Ovary (tissue), 9 donors: ENCODE data around the gene TBC1D24. TPM values are rescaled to one million over a fixed set of nuclear protein-coding genes. Genes with fewer than 3 reads are reported as not detected.

Experiments used
- DNase-seq, 5 donors: peaks; one replicate each; pipeline ENCODE4 v3.0.0-alpha.2; 2019 to 2020
- H3K27ac ChIP-seq, 2 donors: fragments of 200-600 bp; one replicate each; pipeline versions ENCODE4 v1.5.1 to v1.8.0; 2019 to 2022
- H3K27me3 ChIP-seq: fragments of 200-600 bp; one replicate; pipeline ENCODE4 v1.8.0; 2022
- H3K36me3 ChIP-seq: fragments of 200-600 bp; sonication (generic); one replicate; pipeline ENCODE4 v1.5.1; 2019
- H3K4me1 ChIP-seq: one replicate; pipeline ENCODE4 v1.8.1; 2013; ENCODE audit warnings: mild to moderate bottlenecking, moderate library complexity; ENCODE audit not compliant: insufficient read depth
- H3K4me3 ChIP-seq: fragments of 200-600 bp; sonication (generic); one replicate; pipeline ENCODE4 v1.5.1; 2017
- H3K9me3 ChIP-seq, 2 donors: fragments of 200-600 bp in 1 of 2; sonication (generic) in 1 of 2; one replicate each; pipeline versions ENCODE4 v1.5.1 to v1.8.1; 2013 to 2019; ENCODE audit warnings: mild to moderate bottlenecking in 1 of 2, moderate library complexity in 1 of 2
- EP300 ChIP-seq: sonication (generic); formaldehyde crosslinking; IDR thresholded peaks from one replicate; pipeline ENCODE4 v1.6.1; 2017; ENCODE audit warnings: antibody characterized with exemption
- POLR2A ChIP-seq: fragments of 450-650 bp; IDR thresholded peaks from one replicate; pipeline ENCODE4 v1.6.1; 2017; ENCODE audit warnings: antibody characterized with exemption, mild to moderate bottlenecking, moderate library complexity
- WGBS, 3 donors: extraction: QIAGEN DNeasy Blood & Tissue Kit in 1 of 3; methylation state at CpG; one replicate each; pipeline versions ENCODE4 v1.1.5 to v1.1.7; 2013 to 2017; 5-methylcytosine and 5-hydroxymethylcytosine counted together
- intact Hi-C, 4 donors: fragments of 100-400 bp; cut with DNase I; formaldehyde crosslinking; loops; one replicate each; pipeline versions ENCODE4 v1.11.0 to v1.15.1; 2022 to 2023
- polyA plus RNA-seq, 2 donors: library from polyadenylated mRNA; stranded (reverse); fragments of 200-250 nt in 1 of 2; fragments of 350-450 nt in 1 of 2; fragmentation: Illumina TruSeq in 1 of 2; extraction: RNeasy Lipid Tissue Mini Kit (QIAGEN cat#74804) in 1 of 2; gene quantifications; one replicate each; pipeline ENCODE4 v1.2.3, GENCODE V29; 2013 to 2014
- total RNA-seq, 7 donors: library from RNA; depleted of rRNA in 2 of 7; stranded (reverse); fragments of >200 nt in 2 of 7; fragmentation: NEBNext Ultra II Directional in 3 of 7; extraction: Animal tissue kit (Norgen Biotek cat#: 25700) in 3 of 7; gene quantifications; one replicate each; pipeline versions ENCODE4 v1.1.0 to v1.2.4, GENCODE V29; 2016 to 2023
- TF ChIP-seq, protein P1 (sequence below), 3 donors: fragments of 450-650 bp in 2 of 3; fragments of 200-600 bp in 1 of 3; IDR thresholded peaks; one replicate each; pipeline versions ENCODE4 v1.5.1 to v1.8.0; 2016 to 2022; ENCODE audit warnings: antibody characterized with exemption in 3 of 3, mild to moderate bottlenecking in 1 of 3
- donor health status: DM: no; HTN: no; CAD: no; lungs with moderate emphysema.
- donor health status: DM: no; HTN: no; CAD: no.
- donor health status: Bipolar disorder and iron deficiency.
- donor health status: DM: yes; HTN: yes; CAD: no.
- donor health status: DM: no; HTN: no; CAD: no.
- donor health status: DM: yes; HTN: yes; CAD: no.

Gene TBC1D24
- total and polyA plus RNA-seq, 9 donors = 1.9 to 8.1 (median 6.0) TPM

DNA sequence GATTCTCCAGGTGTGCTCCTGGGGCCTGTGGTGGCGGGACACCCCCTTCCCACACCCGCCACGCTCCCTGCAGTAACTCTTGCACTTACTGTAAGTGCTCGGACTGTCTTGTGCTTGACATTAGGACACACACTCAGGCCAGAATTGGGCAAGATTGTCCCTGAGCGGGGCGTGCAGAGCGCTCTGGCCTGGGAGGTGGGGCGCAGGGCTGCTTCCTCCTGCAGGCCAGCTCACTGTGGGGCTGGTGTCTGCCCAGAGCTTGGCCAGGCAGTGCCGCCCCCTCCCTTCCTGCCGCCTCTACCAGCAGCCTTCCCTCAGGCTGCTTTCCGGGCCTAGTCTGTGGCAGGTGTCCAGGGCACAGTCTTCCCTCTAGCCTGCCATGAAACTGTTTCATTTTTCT lies 32.7 kb downstream of the TBC1D24 start:
- intact Hi-C loops = loop anchor here in 2 of 4 donors (10.0 kb wide), 2 partner anchors 73 to 83 kb away; partner anchors contain the start of gene CCNF (in 1 of the 2)
- WGBS, 3 donors = 84 to 95% (median 94%) methylated on average over 11 of the region's 11 CpGs
- H3K27me3 ChIP-seq = no peaks in the 10 kb centered on the region

DNA sequence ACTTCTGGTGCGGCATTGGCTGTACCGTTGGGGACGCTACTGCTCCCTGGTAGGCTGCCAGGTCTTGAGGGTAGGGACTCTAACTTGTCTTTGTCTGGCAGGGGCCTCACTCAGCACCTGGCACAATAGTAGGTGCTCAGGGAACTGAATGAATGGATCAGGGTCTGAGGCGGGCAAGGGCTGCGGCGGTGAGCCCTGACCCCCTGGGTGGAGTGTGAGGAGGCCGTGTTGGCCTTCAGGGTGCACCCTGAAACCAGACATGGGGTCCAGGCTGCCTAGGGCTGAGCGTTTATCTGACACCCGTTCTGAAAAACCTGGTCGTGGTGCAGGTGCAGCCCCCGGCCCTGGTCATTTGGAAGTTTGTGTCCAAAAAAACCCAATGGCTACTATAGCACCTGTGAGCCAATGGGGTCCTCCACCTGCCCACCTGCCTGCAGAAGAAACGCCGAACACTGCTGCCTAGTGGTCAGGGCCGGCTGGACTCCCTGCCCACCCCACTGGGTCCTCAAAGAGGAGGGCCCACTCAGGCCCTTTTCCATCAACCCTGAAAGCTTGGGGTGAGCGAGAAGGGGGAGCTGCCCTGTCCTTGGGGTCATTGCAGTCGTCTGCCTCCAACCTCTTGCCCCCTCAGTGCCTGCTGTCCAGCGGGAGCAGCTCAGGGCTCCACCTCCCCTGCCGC lies 33.9 kb downstream of the TBC1D24 start:
- DNase-seq = peak in 1 of 5 donors; percentile 34
- H3K27ac ChIP-seq = no peak overlapping the region
- intact Hi-C loops = loop anchor here in 2 of 4 donors (10.0 kb wide), 2 partner anchors 74 to 84 kb away; partner anchors contain the start of gene CCNF (in 1 of the 2)

More for the DNA sequence above, 32.7 kb downstream of the TBC1D24 start:
- Histone ChIP-seq H3K36me3 (no peaks in the 10 kb centered on the region), H3K27ac (no peak overlapping the region), H3K9me3 (no peaks in the 10 kb centered on the region), H3K4me1 (no peaks in the 10 kb centered on the region), H3K4me3 (no peak overlapping the region)
- no peak for DNase-seq
- TF ChIP-seq, protein P1, sequence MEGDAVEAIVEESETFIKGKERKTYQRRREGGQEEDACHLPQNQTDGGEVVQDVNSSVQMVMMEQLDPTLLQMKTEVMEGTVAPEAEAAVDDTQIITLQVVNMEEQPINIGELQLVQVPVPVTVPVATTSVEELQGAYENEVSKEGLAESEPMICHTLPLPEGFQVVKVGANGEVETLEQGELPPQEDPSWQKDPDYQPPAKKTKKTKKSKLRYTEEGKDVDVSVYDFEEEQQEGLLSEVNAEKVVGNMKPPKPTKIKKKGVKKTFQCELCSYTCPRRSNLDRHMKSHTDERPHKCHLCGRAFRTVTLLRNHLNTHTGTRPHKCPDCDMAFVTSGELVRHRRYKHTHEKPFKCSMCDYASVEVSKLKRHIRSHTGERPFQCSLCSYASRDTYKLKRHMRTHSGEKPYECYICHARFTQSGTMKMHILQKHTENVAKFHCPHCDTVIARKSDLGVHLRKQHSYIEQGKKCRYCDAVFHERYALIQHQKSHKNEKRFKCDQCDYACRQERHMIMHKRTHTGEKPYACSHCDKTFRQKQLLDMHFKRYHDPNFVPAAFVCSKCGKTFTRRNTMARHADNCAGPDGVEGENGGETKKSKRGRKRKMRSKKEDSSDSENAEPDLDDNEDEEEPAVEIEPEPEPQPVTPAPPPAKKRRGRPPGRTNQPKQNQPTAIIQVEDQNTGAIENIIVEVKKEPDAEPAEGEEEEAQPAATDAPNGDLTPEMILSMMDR (IDR thresholded peaks at IDR 0.05) = no peak
- TF ChIP-seq EP300 = no peak
- TF ChIP-seq POLR2A = no peak

DNA sequence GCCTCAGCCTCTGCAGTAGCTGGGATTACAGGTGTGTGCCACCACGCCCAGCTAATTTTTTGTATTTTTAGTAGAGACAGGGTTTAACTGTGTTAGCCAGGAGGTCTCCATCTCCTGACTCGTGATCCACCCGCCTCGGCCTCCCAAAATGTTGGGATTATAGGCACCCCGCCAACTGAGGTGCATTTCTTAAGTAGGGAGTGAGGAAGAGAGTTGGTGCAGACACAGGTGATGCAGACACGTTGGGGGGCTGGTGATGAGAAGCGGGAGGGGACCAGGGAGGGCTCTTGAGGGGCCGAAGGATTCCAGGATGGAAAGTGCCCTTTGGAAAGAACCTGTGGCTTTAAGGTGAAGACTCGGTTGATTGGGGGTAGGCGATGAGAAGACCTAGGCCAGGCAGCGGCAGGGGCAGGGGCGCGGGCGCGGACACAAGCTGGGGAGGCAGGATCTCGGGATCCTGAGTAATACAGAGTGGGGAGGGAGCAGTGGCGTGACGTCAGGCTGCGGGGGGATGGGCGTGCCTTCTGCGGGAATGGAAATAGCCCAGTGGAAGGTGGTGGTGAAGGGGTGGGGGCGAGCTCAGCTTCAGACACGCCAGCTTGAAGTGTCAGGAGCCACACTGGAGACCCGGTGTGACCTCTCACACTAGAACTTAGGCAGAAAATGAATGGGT lies 36.3 kb downstream of the TBC1D24 start:
- intact Hi-C loops = no loop called here
- WGBS, 3 donors = 26 to 29% (median 27%) methylated on average over 24 of the region's 24 CpGs

More for the DNA sequence above, 33.9 kb downstream of the TBC1D24 start:
- H3K27me3 ChIP-seq = no peaks in the 10 kb centered on the region
- 82 to 86% (median 84%) methylated on average over 15 to 18 of the region's 18 CpGs for WGBS, 3 donors
- no peaks in the 10 kb centered on the region for H3K9me3 ChIP-seq
- H3K4me3 ChIP-seq = no peak overlapping the region
- H3K36me3 ChIP-seq = no peaks in the 10 kb centered on the region
- TF ChIP-seq, protein P1 (IDR thresholded peaks at IDR 0.05) = no peak
- TF ChIP-seq EP300 (no peak), POLR2A (no peak)
- no peaks in the 10 kb centered on the region for H3K4me1 ChIP-seq

DNA sequence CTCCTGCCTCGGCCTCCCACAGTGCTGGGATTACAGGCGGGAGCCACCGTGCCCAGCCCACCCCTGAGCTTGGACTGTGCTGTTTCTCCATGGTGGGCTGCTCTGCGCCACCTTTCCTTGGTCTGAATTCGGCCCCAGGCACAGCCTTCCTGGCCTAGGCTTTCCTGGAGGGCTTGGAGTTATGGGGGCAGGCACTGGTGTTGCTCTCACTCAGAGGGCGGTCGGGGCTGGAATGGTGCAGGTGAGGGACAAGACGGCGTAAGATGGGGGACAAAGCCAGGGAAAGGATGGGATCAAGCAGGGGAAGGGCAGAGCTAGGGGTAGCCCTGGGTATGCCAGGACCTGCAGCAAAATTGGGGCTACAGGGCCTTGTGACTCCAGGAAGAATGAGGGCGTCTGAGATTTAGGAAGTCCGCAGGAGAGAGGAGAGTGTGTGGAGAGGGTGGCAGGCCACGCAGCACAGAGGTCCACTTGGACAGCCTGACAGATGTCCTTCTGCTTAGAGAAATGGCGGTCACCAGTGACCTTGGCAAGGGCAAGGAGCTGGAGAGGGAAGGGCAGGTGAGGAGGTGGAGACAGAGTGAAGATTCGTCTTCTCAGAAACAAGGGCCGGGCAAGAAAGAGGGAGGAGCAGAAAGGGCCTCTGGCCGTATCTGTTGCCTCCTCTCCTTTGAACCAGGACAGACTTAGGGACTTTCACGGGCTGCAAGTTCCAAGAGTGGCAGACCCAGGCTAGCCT lies 37.2 kb downstream of the TBC1D24 start:
- TF ChIP-seq EP300 (no peak), POLR2A (no peak)
- TF ChIP-seq, protein P1 (IDR thresholded peaks at IDR 0.05) = no peak
- Histone ChIP-seq H3K27me3 (no peaks in the 10 kb centered on the region), H3K4me1 (peaks cover 17% of the 10 kb centered on the region), H3K9me3 (no peaks in the 10 kb centered on the region), H3K27ac (no peak overlapping the region), H3K36me3 (no peaks in the 10 kb centered on the region), H3K4me3 (no peak overlapping the region)
- WGBS, 3 donors = 85 to 91% (median 90%) methylated on average over 17 of the region's 17 CpGs
- intact Hi-C loops = no loop called here
- DNase-seq = peak in 2 of 5 donors; percentile 20 to 34

More for the DNA sequence above, 36.3 kb downstream of the TBC1D24 start:
- no peaks in the 10 kb centered on the region for H3K9me3 ChIP-seq
- no peaks in the 10 kb centered on the region for H3K36me3 ChIP-seq
- TF ChIP-seq POLR2A (no peak), EP300 (no peak)
- TF ChIP-seq, protein P1 (IDR thresholded peaks at IDR 0.05) = no peak
- H3K4me1 ChIP-seq = peaks cover 9% of the 10 kb centered on the region
- H3K27ac ChIP-seq = no peak overlapping the region
- DNase-seq = peak; percentile 80 to 91 (median 87)
- no peaks in the 10 kb centered on the region for H3K27me3 ChIP-seq
- no peak overlapping the region for H3K4me3 ChIP-seq
